ENCODE data around the gene KIRREL2.

KIRREL2 gene

GRCh38 chr19:35845215-35846037, 11.3 kb upstream of the KIRREL2 start:
- DNase-seq = peak; percentile 90

- peak; percentile 84 for DNase-seq
Observed at GRCh38 chr19:35846038-35846668, 10.6 kb upstream of the KIRREL2 start.

- no peak for DNase-seq
Observed at GRCh38 chr19:35847911-35848310, 8.8 kb upstream of the KIRREL2 start.

GRCh38 chr19:35848486-35848885, 8.2 kb upstream of the KIRREL2 start:
- no peak for DNase-seq

- no peak for DNase-seq
Observed at GRCh38 chr19:35848919-35849505, 7.7 kb upstream of the KIRREL2 start.

GRCh38 chr19:35851213-35852028, 5.3 kb upstream of the KIRREL2 start:
- DNase-seq = no peak

- DNase-seq = no peak
Observed at GRCh38 chr19:35852029-35852780, 4.5 kb upstream of the KIRREL2 start, which contains the start of gene NPHS1. TSS of gene NPHS1 (minus strand) at chr19:35852504. CDS start at chr19:35851837, 667 bp downstream.

GRCh38 chr19:35853038-35853756, 3.5 kb upstream of the KIRREL2 start:
- no peak for DNase-seq

GRCh38 chr19:35858311-35858710, 1.6 kb downstream of the KIRREL2 start:
- no peak for DNase-seq

GRCh38 chr19:35859414-35859813, 2.7 kb downstream of the KIRREL2 start:
- no peak for DNase-seq

- no peak for DNase-seq
Observed at GRCh38 chr19:35860436-35860817, 3.7 kb downstream of the KIRREL2 start.

GRCh38 chr19:35860818-35861639, 4.3 kb downstream of the KIRREL2 start:
- DNase-seq = no peak

GRCh38 chr19:35861640-35862160, 5.0 kb downstream of the KIRREL2 start:
- DNase-seq = no peak

- DNase-seq = no peak
Observed at GRCh38 chr19:35862528-35862927, 5.8 kb downstream of the KIRREL2 start.

- DNase-seq = no peak
Observed at GRCh38 chr19:35863018-35863417, 6.3 kb downstream of the KIRREL2 start.

GRCh38 chr19:35868172-35868822, 11.6 kb downstream of the KIRREL2 start, which contains the start of gene APLP1:
TSS of gene APLP1 (plus strand) at chr19:35868574. CDS start at chr19:35868637, 63 bp downstream.
- peak; percentile 83 for DNase-seq

- no peak for DNase-seq
Observed at GRCh38 chr19:35868823-35869326, 12.2 kb downstream of the KIRREL2 start.

GRCh38 chr19:35869327-35870123, 12.8 kb downstream of the KIRREL2 start:
- DNase-seq = peak; percentile 89
